Nephron (organoid): Measurements from ENCODE around the gene BRI3.
A peak's percentile ranks its signal among the peaks of the same experiment; 100 is the strongest.

Experiments used
- H3K27ac Mint-ChIP-seq, 3 experiments: 2 replicates each; pipeline ENCODE4 v1.8.0; 2020; ENCODE audit warnings: mixed read lengths in 3 of 3, mild to moderate bottlenecking in 2 of 3, moderate library complexity in 1 of 3
- H3K27me3 Mint-ChIP-seq: 2 replicates; pipeline ENCODE4 v1.8.0; 2021; ENCODE audit warnings: low read depth, mild to moderate bottlenecking, moderate library complexity, mixed read lengths
- H3K36me3 Mint-ChIP-seq: 2 replicates; pipeline ENCODE4 v1.8.0; 2020; ENCODE audit warnings: low read depth, mixed read lengths
- H3K4me1 Mint-ChIP-seq: 2 replicates; pipeline ENCODE4 v1.8.0; 2020; ENCODE audit warnings: mixed read lengths
- H3K4me3 Mint-ChIP-seq, 3 experiments: 2 replicates each; pipeline ENCODE4 v1.8.0; 2020; ENCODE audit warnings: mild to moderate bottlenecking in 3 of 3, mixed read lengths in 3 of 3, moderate library complexity in 2 of 3
- H3K9me3 Mint-ChIP-seq: 2 replicates; pipeline ENCODE4 v1.8.0; 2020; ENCODE audit warnings: mixed read lengths
- CTCF ChIP-seq, 3 experiments: fragments of 200-600 bp; sonication (generic); IDR thresholded peaks; one replicate each; pipeline ENCODE4 v1.5.0; 2021; ENCODE audit warnings: antibody characterized with exemption in 3 of 3; ENCODE audit not compliant: unreplicated experiment in 3 of 3

BRI3 gene

GRCh38 chr7:98235901-98236300 is 45.6 kb upstream of the BRI3 start:
- Mint-ChIP-seq H3K4me3 (no peak overlapping the region), H3K27me3 (no peaks in the 10 kb centered on the region), H3K4me1 (no peaks in the 10 kb centered on the region), H3K36me3 (peaks cover 17% of the 10 kb centered on the region), H3K9me3 (no peaks in the 10 kb centered on the region), H3K27ac (no peak overlapping the region)
- TF ChIP-seq CTCF (IDR thresholded peaks at IDR 0.05; ENCODE audit: unreplicated experiment in 3 of 3), result no peak

- Mint-ChIP-seq H3K27me3 (no peaks in the 10 kb centered on the region), H3K4me3 (no peak overlapping the region), H3K27ac (no peak overlapping the region)
Observed at GRCh38 chr7:98236355-98237185, 44.9 kb upstream of the BRI3 start.

GRCh38 chr7:98238076-98238475 is 43.4 kb upstream of the BRI3 start:
- Mint-ChIP-seq H3K4me1 (no peaks in the 10 kb centered on the region), H3K36me3 (peaks cover 22% of the 10 kb centered on the region), H3K4me3 (no peak overlapping the region), H3K9me3 (no peaks in the 10 kb centered on the region), H3K27ac (no peak overlapping the region), H3K27me3 (no peaks in the 10 kb centered on the region)
- TF ChIP-seq CTCF (IDR thresholded peaks at IDR 0.05; ENCODE audit: unreplicated experiment in 3 of 3), result no peak

More at GRCh38 chr7:98236355-98237185, 44.9 kb upstream of the BRI3 start:
- Mint-ChIP-seq H3K36me3 (peaks cover 22% of the 10 kb centered on the region), H3K9me3 (no peaks in the 10 kb centered on the region), H3K4me1 (no peaks in the 10 kb centered on the region)
- no peak for TF ChIP-seq CTCF (IDR thresholded peaks at IDR 0.05; ENCODE audit: unreplicated experiment in 3 of 3)

GRCh38 chr7:98238976-98239375 is 42.5 kb upstream of the BRI3 start:
- no peaks in the 10 kb centered on the region for H3K4me1 Mint-ChIP-seq
- peaks cover 22% of the 10 kb centered on the region for H3K36me3 Mint-ChIP-seq
- H3K4me3 Mint-ChIP-seq, result no peak overlapping the region
- H3K27me3 Mint-ChIP-seq, result no peaks in the 10 kb centered on the region
- no peak overlapping the region for H3K27ac Mint-ChIP-seq
- H3K9me3 Mint-ChIP-seq, result no peaks in the 10 kb centered on the region
- TF ChIP-seq CTCF (IDR thresholded peaks at IDR 0.05; ENCODE audit: unreplicated experiment in 3 of 3), result no peak

GRCh38 chr7:98240961-98241673 is 40.4 kb upstream of the BRI3 start:
- Mint-ChIP-seq H3K9me3 (no peaks in the 10 kb centered on the region), H3K27me3 (no peaks in the 10 kb centered on the region), H3K4me1 (no peaks in the 10 kb centered on the region), H3K4me3 (no peak overlapping the region), H3K36me3 (peaks cover 18% of the 10 kb centered on the region), H3K27ac (no peak overlapping the region)
- peak; percentile 45 to 67 (median 66) for TF ChIP-seq CTCF (IDR thresholded peaks at IDR 0.05; ENCODE audit: unreplicated experiment in 3 of 3)
